H9 (cell line): Measurements from ENCODE around the gene MED29. TPM values are rescaled to one million over a fixed set of nuclear protein-coding genes. Genes with fewer than 3 reads are reported as not detected.

Source experiments
- DNase-seq: peaks from one replicate; pipeline ENCODE4 v3.0.0-alpha.2; 2017
- H2AFZ ChIP-seq: one replicate; pipeline ENCODE4 v1.6.1; 2013; ENCODE audit warnings: mild to moderate bottlenecking, low read length, control low read depth, moderate library complexity
- H2AK5ac ChIP-seq: 2 replicates; pipeline ENCODE4 v1.6.1; 2013; ENCODE audit warnings: low read length, control low read depth, mixed read lengths; ENCODE audit not compliant: insufficient read length
- H2BK120ac ChIP-seq: one replicate; pipeline ENCODE4 v1.6.1; 2013; ENCODE audit warnings: low read depth, mild to moderate bottlenecking, low read length, control low read depth, inconsistent platforms; ENCODE audit not compliant: poor library complexity, severe bottlenecking
- H2BK12ac ChIP-seq: 2 replicates; pipeline ENCODE4 v1.6.1; 2013; ENCODE audit warnings: low read length, control low read depth, mixed read lengths, low read depth; ENCODE audit not compliant: insufficient read length
- H2BK15ac ChIP-seq: 2 replicates; pipeline ENCODE4 v1.6.1; 2013; ENCODE audit warnings: low read depth, low read length, control low read depth
- H2BK20ac ChIP-seq: one replicate; pipeline ENCODE4 v1.6.1; 2013; ENCODE audit warnings: low read depth, mild to moderate bottlenecking, low read length, control low read depth, inconsistent platforms; ENCODE audit not compliant: poor library complexity, severe bottlenecking
- H2BK5ac ChIP-seq: 2 replicates; pipeline ENCODE4 v1.6.1; 2013; ENCODE audit warnings: low read length, control low read depth, mixed read lengths; ENCODE audit not compliant: insufficient read length
- H3K14ac ChIP-seq: 2 replicates; pipeline ENCODE4 v1.6.1; 2013; ENCODE audit warnings: low read length, control low read depth; ENCODE audit not compliant: insufficient read depth
- H3K18ac ChIP-seq: 2 replicates; pipeline ENCODE4 v1.6.1; 2013; ENCODE audit warnings: low read depth, mild to moderate bottlenecking, mixed read lengths, low read length, control low read depth; ENCODE audit not compliant: insufficient read length
- H3K23ac ChIP-seq: 2 replicates; pipeline ENCODE4 v1.6.1; 2013; ENCODE audit warnings: low read length, control low read depth, mixed read lengths, low read depth; ENCODE audit not compliant: insufficient read length
- H3K23me2 ChIP-seq: 2 replicates; pipeline ENCODE4 v1.6.1; 2013; ENCODE audit warnings: low read depth, mild to moderate bottlenecking, mixed read lengths, low read length, control low read depth; ENCODE audit not compliant: insufficient read length, poor library complexity, severe bottlenecking
- H3K27ac ChIP-seq: 2 replicates; pipeline ENCODE4 v1.5.1; 2013; ENCODE audit warnings: low read length, control low read depth, mixed read lengths, low read depth; ENCODE audit not compliant: insufficient read length
- H3K27me3 ChIP-seq: 2 replicates; pipeline ENCODE4 v1.6.1; 2013; ENCODE audit warnings: low read length, control low read depth, inconsistent platforms; ENCODE audit not compliant: insufficient read depth
- H3K4ac ChIP-seq: 2 replicates; pipeline ENCODE4 v1.6.1; 2013; ENCODE audit warnings: low read depth, mild to moderate bottlenecking, control low read depth, inconsistent platforms, low read length, moderate library complexity
- H3K4me1 ChIP-seq: 2 replicates; pipeline ENCODE4 v1.6.1; 2013; ENCODE audit warnings: low read length, control low read depth, inconsistent platforms; ENCODE audit not compliant: insufficient read depth
- H3K4me2 ChIP-seq: 2 replicates; pipeline ENCODE4 v1.6.1; 2013; ENCODE audit warnings: low read length, control low read depth, mixed read lengths; ENCODE audit not compliant: insufficient read length, insufficient read depth
- H3K56ac ChIP-seq: 2 replicates; pipeline ENCODE4 v1.6.1; 2013; ENCODE audit warnings: low read depth, mild to moderate bottlenecking, mixed read lengths, low read length, control low read depth; ENCODE audit not compliant: insufficient read length
- H3K79me1 ChIP-seq: 2 replicates; pipeline ENCODE4 v1.6.1; 2013; ENCODE audit warnings: low read depth, mild to moderate bottlenecking, moderate library complexity, low read length, control low read depth, inconsistent platforms; ENCODE audit not compliant: insufficient read depth, poor library complexity, severe bottlenecking
- H3K79me2 ChIP-seq: 2 replicates; pipeline ENCODE4 v1.6.1; 2013; ENCODE audit warnings: low read length, control low read depth, inconsistent platforms; ENCODE audit not compliant: insufficient read depth
- H3K9ac ChIP-seq: 2 replicates; pipeline ENCODE4 v1.6.1; 2013; ENCODE audit warnings: low read length, control low read depth, mixed read lengths; ENCODE audit not compliant: insufficient read length; ENCODE audit errors: extremely low read depth
- H3K9me3 ChIP-seq: one replicate; pipeline ENCODE4 v1.6.1; 2013; ENCODE audit warnings: low read depth, low read length, inconsistent platforms; ENCODE audit not compliant: control insufficient read depth
- H3T11ph ChIP-seq: one replicate; pipeline ENCODE4 v1.6.1; 2013; ENCODE audit warnings: mild to moderate bottlenecking, low read length, control low read depth, inconsistent platforms
- H4K20me1 ChIP-seq: one replicate; pipeline ENCODE4 v1.6.1; 2013; ENCODE audit not compliant: control insufficient read depth, insufficient read length, insufficient read depth
- H4K5ac ChIP-seq: 2 replicates; pipeline ENCODE4 v1.6.1; 2013; ENCODE audit warnings: low read depth, mild to moderate bottlenecking, mixed read lengths, low read length, control low read depth; ENCODE audit not compliant: insufficient read length
- H4K8ac ChIP-seq: replicated peaks from 2 replicates; pipeline ENCODE4 v1.6.1; 2013; ENCODE audit warnings: low read length, control low read depth, mixed read lengths, low read depth; ENCODE audit not compliant: insufficient read length
- H4K91ac ChIP-seq: 2 replicates; pipeline ENCODE4 v1.6.1; 2013; ENCODE audit warnings: low read depth, mild to moderate bottlenecking, moderate library complexity, mixed read lengths, low read length, control low read depth; ENCODE audit not compliant: insufficient read length
- H3K27ac Mint-ChIP-seq, 3 experiments: 2 replicates in 2 of 3; 3 replicates in 1 of 3; pipeline ENCODE4 v1.8.0; 2020 to 2021; ENCODE audit warnings: mixed read lengths in 3 of 3, mild to moderate bottlenecking in 1 of 3, moderate library complexity in 1 of 3
- H3K27me3 Mint-ChIP-seq: 2 replicates; pipeline ENCODE4 v1.8.0; 2021; ENCODE audit warnings: low read depth, mild to moderate bottlenecking, moderate library complexity, mixed read lengths
- H3K36me3 Mint-ChIP-seq, 3 experiments: 2 replicates in 2 of 3; 3 replicates in 1 of 3; pipeline ENCODE4 v1.8.0; 2020 to 2021; ENCODE audit warnings: low read depth in 3 of 3, mixed read lengths in 3 of 3; ENCODE audit not compliant: insufficient read depth in 1 of 3
- H3K4me1 Mint-ChIP-seq, 2 experiments: 2 replicates each; pipeline ENCODE4 v1.8.0; 2020; ENCODE audit warnings: mixed read lengths in 2 of 2
- H3K4me3 Mint-ChIP-seq, 2 experiments: 2 replicates in 1 of 2; 3 replicates in 1 of 2; pipeline ENCODE4 v1.8.0; 2020 to 2021; ENCODE audit warnings: mild to moderate bottlenecking in 2 of 2, mixed read lengths in 2 of 2, moderate library complexity in 1 of 2
- H3K9me3 Mint-ChIP-seq, 2 experiments: 2 replicates in 1 of 2; 3 replicates in 1 of 2; pipeline ENCODE4 v1.8.0; 2020; ENCODE audit warnings: mild to moderate bottlenecking in 2 of 2, mixed read lengths in 2 of 2, moderate library complexity in 1 of 2
- WGBS: extraction: QIAGEN DNeasy Blood & Tissue Kit; methylation state at CpG from one replicate; pipeline ENCODE4 v1.1.7; 2013; ENCODE audit warnings: missing lambda C conversion rate, low lambda C conversion rate, mixed read lengths; ENCODE audit not compliant: insufficient read length; ENCODE audit errors: extremely low coverage; 5-methylcytosine and 5-hydroxymethylcytosine counted together
- total RNA-seq: library from RNA; stranded (reverse); gene quantifications from 2 replicates; pipeline ENCODE4 v1.2.1, GENCODE V29; 2021
- TF ChIP-seq, protein P1 (sequence below): fragments of 200-600 bp; sonication (generic); conservative IDR thresholded peaks from 3 replicates; pipeline ENCODE4 v1.8.0; 2021; ENCODE audit warnings: antibody characterized with exemption, mild to moderate bottlenecking

Gene MED29
- total RNA-seq, 1 experiment from 2014 or later, result 48.3 TPM

GRCh38 chr19:39432677-39433025, 41.5 kb downstream of the MED29 start:
- H3K56ac ChIP-seq, result no peak overlapping the region
- H4K91ac ChIP-seq, result no peak overlapping the region
- Mint-ChIP-seq H3K4me3 (peak overlapping the region; percentile 51 to 100; a peak in 1 of 5 replicates), H3K4me1 (peaks cover 43 to 53% of the 10 kb centered on the region in 2 experiments), H3K27me3 (peaks cover 4% of the 10 kb centered on the region), H3K36me3 (peaks cover 32 to 40% (median 37%) of the 10 kb centered on the region in 3 experiments), H3K9me3 (peaks cover 0 to 7% of the 10 kb centered on the region in 2 experiments; a peak in 2 of 5 replicates), H3K27ac (peak overlapping the region; percentile 48 to 92 (median 68); a peak in 4 of 7 replicates)
- no peak overlapping the region for H2AK5ac ChIP-seq
- H3K14ac ChIP-seq, result no peak overlapping the region
- peaks cover 6% of the 10 kb centered on the region; the same call in 1 of the 2 replicates for H3K79me2 ChIP-seq
- peaks cover 4% of the 10 kb centered on the region; the same call in 1 of the 2 replicates for H3K4me1 ChIP-seq
- H3K9me3 ChIP-seq, result no peaks in the 10 kb centered on the region
- H3K18ac ChIP-seq, result no peak overlapping the region
- no peak overlapping the region for H2BK20ac ChIP-seq
- no peak overlapping the region for H4K5ac ChIP-seq
- H3K23ac ChIP-seq, result no peak overlapping the region
- H3T11ph ChIP-seq, result no peak overlapping the region
- H2BK15ac ChIP-seq, result no peak overlapping the region
- peaks cover 10% of the 10 kb centered on the region for H3K23me2 ChIP-seq
- WGBS, result no CpG with 5 or more reads among the region's 8 CpGs
- no peak overlapping the region for H3K9ac ChIP-seq
- H3K79me1 ChIP-seq, result peaks cover 9% of the 10 kb centered on the region
- H3K4ac ChIP-seq, result no peak overlapping the region
- no peak overlapping the region for H2AFZ ChIP-seq
- H4K8ac ChIP-seq, result no peak overlapping the region
- no peak for DNase-seq
- TF ChIP-seq, protein P1, sequence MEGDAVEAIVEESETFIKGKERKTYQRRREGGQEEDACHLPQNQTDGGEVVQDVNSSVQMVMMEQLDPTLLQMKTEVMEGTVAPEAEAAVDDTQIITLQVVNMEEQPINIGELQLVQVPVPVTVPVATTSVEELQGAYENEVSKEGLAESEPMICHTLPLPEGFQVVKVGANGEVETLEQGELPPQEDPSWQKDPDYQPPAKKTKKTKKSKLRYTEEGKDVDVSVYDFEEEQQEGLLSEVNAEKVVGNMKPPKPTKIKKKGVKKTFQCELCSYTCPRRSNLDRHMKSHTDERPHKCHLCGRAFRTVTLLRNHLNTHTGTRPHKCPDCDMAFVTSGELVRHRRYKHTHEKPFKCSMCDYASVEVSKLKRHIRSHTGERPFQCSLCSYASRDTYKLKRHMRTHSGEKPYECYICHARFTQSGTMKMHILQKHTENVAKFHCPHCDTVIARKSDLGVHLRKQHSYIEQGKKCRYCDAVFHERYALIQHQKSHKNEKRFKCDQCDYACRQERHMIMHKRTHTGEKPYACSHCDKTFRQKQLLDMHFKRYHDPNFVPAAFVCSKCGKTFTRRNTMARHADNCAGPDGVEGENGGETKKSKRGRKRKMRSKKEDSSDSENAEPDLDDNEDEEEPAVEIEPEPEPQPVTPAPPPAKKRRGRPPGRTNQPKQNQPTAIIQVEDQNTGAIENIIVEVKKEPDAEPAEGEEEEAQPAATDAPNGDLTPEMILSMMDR, result no peak
- H3K4me2 ChIP-seq, result no peak overlapping the region
- H3K27me3 ChIP-seq, result no peaks in the 10 kb centered on the region
- no peak overlapping the region for H2BK120ac ChIP-seq
- H2BK5ac ChIP-seq, result no peak overlapping the region
- H3K27ac ChIP-seq, result no peak overlapping the region
- no peaks in the 10 kb centered on the region for H4K20me1 ChIP-seq
- H2BK12ac ChIP-seq, result no peak overlapping the region
